ENCODE measurements around the gene DSG1.
"Not testable (repeated sequence)": the region's sequence is repeated elsewhere in the genome, so short reads cannot be mapped to it uniquely, and the experiment has no call there.

DSG1 gene

DNA sequence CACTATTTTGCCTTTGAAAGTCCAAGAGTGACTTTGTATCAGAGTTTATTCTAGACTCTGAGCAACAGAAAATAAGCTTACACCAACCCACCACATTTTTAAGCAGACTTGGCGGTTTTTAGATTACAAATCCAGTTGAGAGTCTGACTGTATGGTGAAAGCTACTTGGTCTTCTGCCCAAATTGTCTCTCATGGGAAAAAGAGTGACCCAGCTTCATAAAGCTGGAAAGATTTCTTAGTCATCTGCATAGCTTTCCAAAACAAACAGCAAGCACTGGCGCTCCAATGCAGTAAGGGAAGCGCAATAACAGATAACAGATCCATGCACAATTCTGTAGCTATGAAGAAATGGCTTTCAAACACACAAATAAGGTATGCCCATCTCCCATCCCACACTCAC, 7.1 kb downstream of the DSG1 start:
- peak; percentile 98 for DNase-seq (ENCODE audit: low read depth)
- TF ChIP-seq, protein P1, sequence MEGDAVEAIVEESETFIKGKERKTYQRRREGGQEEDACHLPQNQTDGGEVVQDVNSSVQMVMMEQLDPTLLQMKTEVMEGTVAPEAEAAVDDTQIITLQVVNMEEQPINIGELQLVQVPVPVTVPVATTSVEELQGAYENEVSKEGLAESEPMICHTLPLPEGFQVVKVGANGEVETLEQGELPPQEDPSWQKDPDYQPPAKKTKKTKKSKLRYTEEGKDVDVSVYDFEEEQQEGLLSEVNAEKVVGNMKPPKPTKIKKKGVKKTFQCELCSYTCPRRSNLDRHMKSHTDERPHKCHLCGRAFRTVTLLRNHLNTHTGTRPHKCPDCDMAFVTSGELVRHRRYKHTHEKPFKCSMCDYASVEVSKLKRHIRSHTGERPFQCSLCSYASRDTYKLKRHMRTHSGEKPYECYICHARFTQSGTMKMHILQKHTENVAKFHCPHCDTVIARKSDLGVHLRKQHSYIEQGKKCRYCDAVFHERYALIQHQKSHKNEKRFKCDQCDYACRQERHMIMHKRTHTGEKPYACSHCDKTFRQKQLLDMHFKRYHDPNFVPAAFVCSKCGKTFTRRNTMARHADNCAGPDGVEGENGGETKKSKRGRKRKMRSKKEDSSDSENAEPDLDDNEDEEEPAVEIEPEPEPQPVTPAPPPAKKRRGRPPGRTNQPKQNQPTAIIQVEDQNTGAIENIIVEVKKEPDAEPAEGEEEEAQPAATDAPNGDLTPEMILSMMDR (IDR thresholded peaks at IDR 0.05; ENCODE audit: low read length, missing control alignments), result no peak
- no peak overlapping the region for H3K4me3 ChIP-seq (replicated peaks; ENCODE audit: low read depth, low read length)

DNA sequence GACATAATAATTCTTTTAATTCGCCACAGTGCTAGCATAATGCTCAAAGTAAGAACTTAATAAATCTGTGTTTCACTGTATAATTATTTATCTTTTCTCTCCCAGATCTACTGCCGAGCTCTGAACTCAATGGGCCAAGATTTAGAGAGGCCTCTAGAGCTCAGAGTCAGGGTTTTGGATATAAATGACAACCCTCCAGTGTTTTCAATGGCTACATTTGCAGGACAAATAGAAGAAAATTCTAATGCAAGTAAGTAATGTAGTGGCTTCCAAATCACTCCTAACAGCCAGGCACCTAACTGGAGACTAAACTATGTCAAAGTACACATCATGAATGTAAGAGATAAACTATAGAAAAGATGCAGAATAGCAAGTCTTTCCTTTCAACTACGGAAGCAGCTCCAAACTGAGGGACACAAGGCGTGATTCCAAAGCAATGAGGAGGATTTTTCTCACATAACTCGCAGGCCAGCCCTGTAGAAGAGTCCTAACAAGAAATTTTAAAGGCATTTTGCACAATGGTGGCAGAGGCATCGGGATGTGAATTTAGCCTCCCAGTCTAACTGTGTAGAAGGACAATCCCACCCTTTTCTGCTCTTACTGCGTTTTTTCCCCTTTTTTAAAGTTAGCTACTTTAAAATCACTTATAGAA, 12.0 kb downstream of the DSG1 start:
- no peak overlapping the region for H3K4me3 ChIP-seq (replicated peaks; ENCODE audit: low read depth, low read length)
- no peak for DNase-seq (ENCODE audit: low read depth)
- TF ChIP-seq, protein P1 (IDR thresholded peaks at IDR 0.05; ENCODE audit: low read length, missing control alignments), result no peak

DNA sequence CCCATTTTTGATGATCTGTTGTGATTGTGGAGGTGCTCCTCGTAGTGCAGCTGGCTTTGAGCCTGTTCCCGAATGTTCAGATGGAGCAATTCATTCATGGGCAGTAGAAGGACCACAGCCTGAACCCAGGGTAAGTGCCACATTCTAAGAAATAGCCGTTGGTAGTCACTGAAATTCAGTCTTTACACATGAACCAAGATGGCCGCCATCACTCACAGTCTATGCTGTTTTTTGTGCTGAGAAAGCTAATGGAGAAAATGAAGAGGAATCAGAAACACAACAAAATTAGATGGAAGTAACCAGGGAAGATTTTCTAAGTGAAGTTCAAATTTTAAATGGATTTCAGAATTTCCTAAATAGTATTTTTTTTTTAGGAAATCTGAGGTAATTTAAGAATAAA, 25.5 kb downstream of the DSG1 start:
- TF ChIP-seq, protein P1 (IDR thresholded peaks at IDR 0.05; ENCODE audit: low read length, missing control alignments), result no peak
- H3K4me3 ChIP-seq (replicated peaks; ENCODE audit: low read depth, low read length), result no peak overlapping the region
- no peak for DNase-seq (ENCODE audit: low read depth)

DNA sequence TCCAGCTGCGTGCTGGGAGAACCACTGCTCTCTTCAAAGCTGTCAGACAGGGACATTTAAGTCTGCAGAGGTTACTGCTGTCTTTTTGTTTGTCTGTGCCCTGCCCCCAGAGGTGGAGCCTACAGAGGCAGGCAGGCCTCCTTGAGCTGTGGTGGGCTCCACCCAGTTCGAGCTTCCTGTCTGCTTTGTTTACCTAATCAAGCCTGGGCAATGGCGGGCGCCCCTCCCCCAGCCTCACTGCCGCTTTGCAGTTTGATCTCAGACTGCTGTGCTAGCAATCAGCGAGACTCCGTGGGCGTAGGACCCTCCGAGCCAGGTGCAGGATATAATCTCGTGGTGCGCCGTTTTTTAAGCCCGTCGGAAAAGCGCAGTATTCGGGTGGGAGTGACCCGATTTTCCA, 35.4 kb downstream of the DSG1 start:
- DNase-seq (ENCODE audit: low read depth); H3K4me3 ChIP-seq (replicated peaks; ENCODE audit: low read depth, low read length): not testable (repeated sequence)

DNA sequence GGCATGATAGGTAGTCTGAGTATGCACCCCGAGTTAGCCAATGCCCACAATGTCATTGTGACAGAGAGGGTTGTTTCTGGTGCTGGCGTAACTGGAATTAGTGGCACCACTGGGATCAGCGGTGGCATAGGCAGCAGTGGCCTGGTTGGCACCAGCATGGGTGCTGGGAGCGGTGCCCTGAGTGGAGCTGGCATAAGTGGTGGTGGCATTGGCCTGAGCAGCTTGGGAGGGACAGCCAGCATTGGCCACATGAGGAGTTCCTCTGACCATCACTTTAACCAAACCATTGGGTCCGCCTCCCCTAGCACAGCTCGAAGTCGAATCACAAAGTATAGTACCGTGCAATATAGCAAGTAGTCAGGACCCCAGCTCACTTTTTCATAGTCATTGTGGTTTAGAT, 37.0 kb downstream of the DSG1 start:
- H3K4me3 ChIP-seq (replicated peaks; ENCODE audit: low read depth, low read length), result no peak overlapping the region
- TF ChIP-seq, protein P1 (IDR thresholded peaks at IDR 0.05; ENCODE audit: low read length, missing control alignments), result no peak
- no peak for DNase-seq (ENCODE audit: low read depth)

DNA sequence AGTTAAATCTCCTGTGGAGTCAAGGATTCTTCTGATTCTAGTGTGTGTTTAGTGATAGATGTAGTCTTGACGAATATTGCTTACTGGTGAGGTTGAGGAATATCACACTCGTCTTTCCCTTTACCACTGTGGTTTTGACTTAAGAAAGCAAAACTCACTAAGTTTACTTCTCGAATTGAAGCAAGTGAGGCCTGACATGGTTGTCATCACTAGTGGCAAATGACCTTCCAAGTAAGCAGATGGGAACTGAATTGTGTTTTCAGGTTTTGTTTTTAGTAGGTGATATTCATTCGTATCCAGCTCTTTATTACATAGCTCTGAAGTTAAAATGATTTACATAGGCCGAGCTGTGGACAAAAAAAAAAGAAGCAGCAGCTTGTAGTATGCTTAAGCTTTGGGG, 38.1 kb downstream of the DSG1 start:
- DNase-seq (ENCODE audit: low read depth), result no peak
- TF ChIP-seq, protein P1 (IDR thresholded peaks at IDR 0.05; ENCODE audit: low read length, missing control alignments), result no peak
- no peak overlapping the region for H3K4me3 ChIP-seq (replicated peaks; ENCODE audit: low read depth, low read length)

DNA sequence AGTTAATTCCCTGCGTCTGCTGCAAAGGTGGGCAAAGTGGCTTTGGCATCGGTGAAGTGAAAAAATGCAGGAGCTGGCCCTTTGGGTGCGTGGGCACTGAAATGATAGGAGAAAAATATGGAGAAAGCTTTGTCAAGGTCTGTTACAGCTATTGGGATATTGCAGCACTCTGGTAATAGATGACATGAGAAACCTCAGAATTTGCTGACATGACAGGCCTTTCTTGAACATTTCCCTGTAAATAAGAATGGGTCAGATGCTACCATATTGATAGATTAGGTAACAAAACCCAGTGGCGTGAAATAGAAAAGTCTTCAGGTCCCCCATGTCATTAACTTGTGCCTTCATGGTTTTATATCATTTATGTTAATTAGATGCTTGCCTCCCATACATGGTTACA, 46.2 kb downstream of the DSG1 start:
- no peak overlapping the region for H3K4me3 ChIP-seq (replicated peaks; ENCODE audit: low read depth, low read length)
- TF ChIP-seq, protein P1 (IDR thresholded peaks at IDR 0.05; ENCODE audit: low read length, missing control alignments), result no peak
- no peak for DNase-seq (ENCODE audit: low read depth)

All from fibroblast of pulmonary artery (primary cell).